H1 (cell line): ENCODE data around the gene ASIC2.

Experiments used
- CTCF ChIP-seq, 3 experiments: IDR thresholded peaks; 1 replicate in 2 of 3; 2 replicates in 1 of 3; pipeline versions ENCODE4 v1.5.1 to v1.6.1; 2011; ENCODE audit warnings: low read length in 3 of 3, mild to moderate bottlenecking in 3 of 3, inconsistent platforms in 2 of 3, low read depth in 1 of 3, moderate library complexity in 1 of 3; ENCODE audit not compliant: insufficient read depth in 1 of 3; ENCODE audit errors: control extremely low read depth in 1 of 3
- KDM1A ChIP-seq: fragments of 200-600, 300-600 bp; sonication (generic); IDR thresholded peaks from 2 replicates; pipeline ENCODE4 v1.7.1; 2016; ENCODE audit warnings: mild to moderate bottlenecking, low read length, borderline replicate concordance
- RFX5 ChIP-seq: IDR thresholded peaks from 2 replicates; pipeline ENCODE4 v1.6.1; 2011; ENCODE audit warnings: low read depth, low read length, improper control_type of control experiment, borderline replicate concordance
- SP1 ChIP-seq: IDR thresholded peaks from 2 replicates; pipeline ENCODE4 v1.6.1; 2011; ENCODE audit warnings: low read depth, low read length

DNA sequence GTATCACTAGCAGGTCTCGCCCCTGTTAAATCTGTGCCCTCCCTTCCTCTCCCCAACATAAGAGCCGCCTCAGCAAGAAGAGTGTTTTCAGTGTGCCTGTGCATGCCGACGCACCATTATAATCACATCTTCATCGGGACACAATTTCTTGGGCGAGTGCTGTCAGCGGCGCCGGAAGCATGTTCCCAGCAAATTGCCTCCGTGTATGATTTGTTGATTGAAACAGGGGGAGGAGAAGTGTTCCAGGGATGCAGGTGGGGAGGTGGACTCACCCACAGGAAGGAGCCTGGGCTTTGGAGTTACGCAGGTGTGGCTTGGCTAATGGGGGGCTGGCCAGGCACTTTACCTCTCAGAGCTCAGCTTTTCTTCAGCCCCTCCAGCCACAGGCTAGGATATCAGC, 247.9 kb downstream of the ASIC2 start:
- TF ChIP-seq CTCF (IDR thresholded peaks at IDR 0.05; ENCODE audit: control extremely low read depth in 1 of 3, insufficient read depth in 1 of 3, low read depth in 1 of 3, low read length in 3 of 3) (no peak), KDM1A (no peak), RFX5 (no peak), SP1 (no peak)
